NCI-H226 (cell line): ENCODE results near the gene TMEM109.
A peak's percentile ranks its signal among the peaks of the same experiment; 100 is the strongest.

Experiments used
- DNase-seq: peaks from one replicate; pipeline ENCODE4 v3.0.0-alpha.2; 2015

The TMEM109 gene

DNA sequence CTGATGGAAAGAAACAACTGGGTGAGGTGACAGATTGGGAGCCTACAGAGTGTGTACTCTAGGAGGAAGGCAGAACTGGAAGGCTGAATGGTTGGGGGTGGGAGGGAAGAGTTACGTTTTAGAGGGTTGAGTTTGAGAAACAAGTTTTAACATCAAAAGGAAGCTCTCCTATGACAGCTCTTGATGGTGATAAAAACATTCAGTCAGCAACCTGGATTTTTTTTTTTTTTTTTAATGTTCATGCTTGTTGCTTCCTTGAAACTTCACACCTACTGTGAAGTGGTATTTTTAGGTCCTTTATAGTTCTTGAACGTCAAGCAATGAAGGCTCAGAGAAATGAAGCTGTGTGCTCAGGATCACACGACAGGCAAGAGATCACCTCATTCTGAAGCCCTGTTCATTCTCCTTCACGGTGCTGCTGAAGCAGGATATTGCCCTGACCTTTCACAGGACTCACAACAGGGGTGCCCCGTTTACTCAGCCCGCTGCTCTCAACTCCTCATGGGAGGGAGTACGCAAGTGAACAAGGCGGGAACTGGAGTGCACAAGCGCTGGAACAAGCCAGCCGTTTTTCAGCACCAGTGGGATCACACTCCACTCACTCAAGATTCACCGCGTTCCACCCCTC lies 1.6 kb upstream of the TMEM109 start:
- DNase-seq: no peak

DNA sequence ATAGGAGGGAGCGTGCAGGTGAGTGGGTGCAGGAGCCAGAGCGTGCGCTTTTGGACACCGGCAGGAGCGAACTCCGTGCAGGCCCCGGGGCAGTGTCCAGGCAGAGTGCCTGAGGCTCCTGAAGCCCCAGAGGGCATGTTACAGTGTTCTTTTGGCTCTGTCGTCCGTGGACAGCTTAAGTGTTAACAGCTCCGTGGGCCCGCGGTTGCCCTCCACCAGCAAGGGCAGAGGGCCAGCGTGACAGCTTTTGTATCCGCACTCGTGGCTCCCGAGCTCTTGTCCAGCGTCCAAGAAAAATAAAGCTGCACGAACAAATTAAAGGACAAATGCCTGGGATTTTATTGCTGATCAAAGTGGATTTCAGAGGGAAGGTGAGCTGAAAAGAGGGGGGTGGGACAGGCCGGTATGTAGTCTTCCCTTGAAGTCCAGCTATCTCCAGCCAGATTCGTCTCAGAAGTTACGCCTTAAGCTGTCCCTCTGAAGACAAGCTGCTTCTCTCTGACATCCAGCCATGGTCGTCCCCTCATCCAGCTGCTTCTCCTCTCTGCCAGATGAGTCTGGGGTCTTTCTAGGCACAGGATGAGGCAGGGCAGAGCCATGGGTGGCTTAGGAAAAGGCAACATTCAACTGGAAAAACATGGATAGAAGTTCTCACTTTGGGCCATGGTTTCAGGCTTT lies 968 bp upstream of the TMEM109 start:
- no peak for DNase-seq

DNA sequence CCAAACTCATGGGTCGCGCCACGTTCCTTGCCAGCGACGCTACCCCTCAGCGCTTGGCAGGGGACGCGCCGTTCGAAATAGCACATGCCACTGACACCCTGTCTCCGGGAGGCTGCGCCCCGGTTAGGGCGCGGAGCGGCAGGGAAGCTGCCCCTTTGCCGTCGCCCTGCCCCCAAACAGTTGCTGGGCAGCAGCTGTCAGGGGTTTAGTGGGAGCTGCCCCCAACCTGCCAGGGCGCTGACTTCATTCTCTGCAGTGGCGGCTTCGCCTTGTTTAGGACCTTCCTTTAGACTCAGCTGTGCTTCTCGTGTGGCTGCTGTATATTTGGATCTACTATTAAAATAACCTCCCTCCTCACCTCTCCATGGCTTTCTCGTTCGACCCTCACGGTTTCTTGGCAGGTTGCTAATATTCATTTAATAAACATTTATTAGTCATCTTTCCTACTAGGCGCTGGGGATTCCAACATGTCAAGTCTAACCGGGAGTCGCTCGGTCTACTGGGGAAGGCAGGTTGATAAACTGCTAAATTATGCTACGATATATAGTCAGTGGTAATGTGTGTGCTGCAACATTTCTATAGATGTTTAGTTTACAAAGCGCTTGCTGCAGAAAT lies 782 bp downstream of the TMEM109 start:
- DNase-seq: peak; percentile 48

GRCh38 chr11:60915248-60915914 lies 1.4 kb downstream of the TMEM109 start:
- DNase-seq: peak; percentile 65

DNA sequence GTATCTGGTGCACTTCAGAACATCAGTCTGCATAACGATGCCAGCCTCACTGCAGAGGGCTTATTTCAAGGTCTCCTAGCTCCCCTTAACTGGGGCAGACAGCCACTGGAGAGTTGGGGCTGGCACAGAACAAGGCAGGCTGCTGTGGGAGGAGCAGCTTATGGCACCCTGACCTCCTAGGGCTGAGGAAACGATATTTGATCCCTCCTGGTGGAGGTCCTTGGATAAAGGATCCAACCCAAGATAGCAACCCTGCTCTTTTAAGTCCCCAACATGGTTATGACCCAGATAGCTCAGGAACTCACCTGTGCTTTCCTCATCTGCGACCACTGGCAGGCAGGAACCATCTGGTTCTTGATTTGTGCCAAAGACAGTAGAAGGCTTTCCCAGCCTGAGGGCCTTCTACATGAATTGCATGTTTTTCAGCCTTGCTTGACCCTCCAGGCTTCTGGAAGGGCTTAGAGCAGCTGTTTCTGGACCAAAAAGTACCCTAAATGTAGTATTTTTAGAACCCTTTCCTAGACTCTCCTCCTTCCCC lies 2.8 kb downstream of the TMEM109 start:
- DNase-seq: no peak

DNA sequence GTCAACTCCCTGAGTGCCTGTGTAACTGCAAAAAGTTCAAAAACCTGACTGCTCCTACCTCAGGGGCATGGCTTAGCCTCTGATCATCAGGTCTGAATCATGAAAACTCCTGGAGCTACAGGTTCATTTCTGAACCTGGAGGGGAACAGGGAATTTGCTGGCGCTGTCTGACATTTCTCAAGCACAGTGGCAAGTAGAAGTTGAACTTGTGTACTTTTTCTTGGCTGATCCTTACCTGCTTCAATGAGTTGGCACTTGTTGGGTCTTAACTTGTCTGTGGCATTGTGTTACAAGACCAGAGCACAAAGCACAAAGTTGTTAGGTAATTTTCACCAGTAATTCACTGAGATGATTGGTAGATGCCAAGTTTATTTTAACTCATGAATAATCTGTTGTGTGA lies 3.3 kb downstream of the TMEM109 start:
- no peak for DNase-seq

- DNase-seq: peak; percentile 80
Measured at GRCh38 chr11:60918251-60918938, 4.4 kb downstream of the TMEM109 start.

GRCh38 chr11:60918939-60919265 lies 4.9 kb downstream of the TMEM109 start:
- peak; percentile 80 for DNase-seq

GRCh38 chr11:60919320-60919719 lies 5.4 kb downstream of the TMEM109 start:
- no peak for DNase-seq

- DNase-seq: no peak
Measured at GRCh38 chr11:60919956-60920355, 6.0 kb downstream of the TMEM109 start.

DNA sequence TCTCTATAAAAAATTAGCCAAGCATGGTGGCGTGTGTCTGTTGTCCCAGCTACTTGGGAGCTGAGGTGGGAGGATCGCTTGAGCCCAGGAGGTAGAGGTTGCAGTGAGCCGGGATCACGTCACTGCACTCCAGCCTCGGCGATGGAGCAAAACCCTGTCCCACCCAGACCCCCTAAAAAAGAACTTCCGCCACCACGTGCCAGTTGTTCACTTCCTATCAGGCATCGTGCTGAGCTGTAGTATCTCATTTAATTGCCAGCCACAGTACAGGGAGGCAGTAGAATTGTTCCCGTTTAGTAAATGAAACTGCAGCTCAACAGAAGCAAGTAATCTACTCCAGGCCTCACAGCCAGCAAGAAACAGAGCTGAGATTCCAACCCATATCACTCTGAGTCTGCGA lies 7.3 kb downstream of the TMEM109 start:
- no peak for DNase-seq

GRCh38 chr11:60921777-60922335 lies 7.9 kb downstream of the TMEM109 start:
- DNase-seq: no peak

GRCh38 chr11:60922906-60923305 lies 8.9 kb downstream of the TMEM109 start:
- no peak for DNase-seq

- peak; percentile 26 for DNase-seq
Measured at GRCh38 chr11:60923326-60923725, 9.4 kb downstream of the TMEM109 start.

- no peak for DNase-seq
Measured at GRCh38 chr11:60923800-60924109, 9.8 kb downstream of the TMEM109 start.

GRCh38 chr11:60924110-60924905 lies 10.3 kb downstream of the TMEM109 start, which contains the start of gene TMEM132A:
Gene TMEM132A, plus strand, starts transcription at chr11:60924460. Its CDS starts 174 bp downstream, at chr11:60924634.
- DNase-seq: peak; percentile 74

GRCh38 chr11:60924906-60925853 lies 11.2 kb downstream of the TMEM109 start:
- no peak for DNase-seq

- DNase-seq: peak; percentile 94
Measured at GRCh38 chr11:60925868-60926267, 11.9 kb downstream of the TMEM109 start.

- no peak for DNase-seq
Measured at GRCh38 chr11:60926500-60926899, 12.5 kb downstream of the TMEM109 start.

GRCh38 chr11:60927061-60927592 lies 13.2 kb downstream of the TMEM109 start:
- DNase-seq: no peak
